HEK293 (cell line): Measurements from ENCODE around the gene PGPEP1.
"Not testable (repeated sequence)": the region's sequence is repeated elsewhere in the genome, so short reads cannot be mapped to it uniquely, and the experiment has no call there.

Source experiments
- CTCF ChIA-PET: fragments of 350-600 bp; formaldehyde crosslinking; extraction: SDS; loops from one replicate; lab custom pipeline; 2021; ENCODE audit warnings: antibody characterized with exemption; lab: Yijun Ruan, JAX
- POLR2A ChIA-PET: fragments of 300-600 bp; formaldehyde crosslinking; extraction: SDS; loops from one replicate; lab custom pipeline; 2020; ENCODE audit warnings: antibody characterized with exemption, inconsistent platforms; lab: Yijun Ruan, JAX
- H3K27ac ChIP-seq: fragments of 200-500 bp; sonication (Bioruptor generic); 2 replicates; pipeline ENCODE4 v1.5.1; 2014; ENCODE audit warnings: low read depth, low read length, control low read depth, inconsistent platforms; ENCODE audit errors: extremely low read depth
- H3K36me3 ChIP-seq, 2 experiments: fragments of 200-500 bp in 1 of 2; sonication (Bioruptor generic) in 1 of 2; 1 replicate in 1 of 2; 2 replicates in 1 of 2; pipeline ENCODE4 v1.5.1; 2014 to 2017; ENCODE audit warnings: inconsistent platforms in 2 of 2, low read length in 2 of 2; ENCODE audit not compliant: control insufficient read depth in 2 of 2, insufficient read depth in 1 of 2
- H3K4me1 ChIP-seq: fragments of 200-500 bp; sonication (Bioruptor generic); 2 replicates; pipeline ENCODE4 v1.5.1; 2014; ENCODE audit warnings: mild to moderate bottlenecking, low read length, inconsistent platforms; ENCODE audit not compliant: control insufficient read depth, insufficient read depth
- H3K4me3 ChIP-seq: 2 replicates; pipeline ENCODE4 v1.5.1; 2011; ENCODE audit warnings: low read depth, mild to moderate bottlenecking, control low read depth, low read length, moderate library complexity
- H3K9me3 ChIP-seq: fragments of 200-500 bp; sonication (Bioruptor generic); 2 replicates; pipeline ENCODE4 v1.5.1; 2014; ENCODE audit warnings: low read depth, low read length, inconsistent platforms; ENCODE audit not compliant: control insufficient read depth, insufficient read depth
- AEBP2 ChIP-seq: fragments of 450-650 bp; formaldehyde crosslinking; IDR thresholded peaks from 2 replicates; pipeline ENCODE4 v1.5.1; 2016; ENCODE audit warnings: missing biosample characterization, missing genetic modification characterization, borderline replicate concordance
- GFI1B ChIP-seq: fragments of 450-650 bp; formaldehyde crosslinking; IDR thresholded peaks from 2 replicates; pipeline ENCODE4 v1.5.1; 2016; ENCODE audit warnings: missing biosample characterization, missing genetic modification characterization
- GLIS1 ChIP-seq: fragments of 450-650 bp; formaldehyde crosslinking; IDR thresholded peaks from 2 replicates; pipeline ENCODE4 v1.5.1; 2016; ENCODE audit warnings: missing biosample characterization, missing genetic modification characterization
- KLF17 ChIP-seq: fragments of 450-650 bp; formaldehyde crosslinking; IDR thresholded peaks from 2 replicates; pipeline ENCODE4 v1.5.1; 2016; ENCODE audit warnings: missing biosample characterization, missing genetic modification characterization
- PATZ1 ChIP-seq: fragments of 450-650 bp; formaldehyde crosslinking; IDR thresholded peaks from 2 replicates; pipeline ENCODE4 v1.5.1; 2016; ENCODE audit warnings: missing biosample characterization, missing genetic modification characterization
- TRIM28 ChIP-seq: IDR thresholded peaks from 2 replicates; pipeline ENCODE4 v1.6.1; 2011; ENCODE audit warnings: low read length, control low read depth, borderline replicate concordance
- ZBTB11 ChIP-seq: fragments of 450-650 bp; formaldehyde crosslinking; conservative IDR thresholded peaks from 2 replicates; pipeline ENCODE4 v1.5.1; 2016; ENCODE audit warnings: low read depth, missing biosample characterization, missing genetic modification characterization
- ZBTB7A ChIP-seq: fragments of 450-650 bp; formaldehyde crosslinking; IDR thresholded peaks from 2 replicates; pipeline ENCODE4 v1.5.1; 2016; ENCODE audit warnings: low read depth, missing biosample characterization, missing genetic modification characterization
- ZFP3 ChIP-seq: fragments of 450-650 bp; formaldehyde crosslinking; IDR thresholded peaks from 2 replicates; pipeline ENCODE4 v1.5.1; 2016; ENCODE audit warnings: low read depth, missing biosample characterization, missing genetic modification characterization
- ZNF121 ChIP-seq: fragments of 450-650 bp; formaldehyde crosslinking; IDR thresholded peaks from 2 replicates; pipeline ENCODE4 v1.5.1; 2016; ENCODE audit warnings: missing biosample characterization, missing genetic modification characterization
- ZNF16 ChIP-seq: fragments of 450-650 bp; formaldehyde crosslinking; IDR thresholded peaks from 2 replicates; pipeline ENCODE4 v1.5.1; 2016; ENCODE audit warnings: low read depth, missing biosample characterization, missing genetic modification characterization
- ZNF302 ChIP-seq: fragments of 450-650 bp; formaldehyde crosslinking; IDR thresholded peaks from 2 replicates; pipeline ENCODE4 v1.5.1; 2016; ENCODE audit warnings: missing biosample characterization, missing genetic modification characterization, low read depth
- ZNF350 ChIP-seq: fragments of 450-650 bp; formaldehyde crosslinking; IDR thresholded peaks from 2 replicates; pipeline ENCODE4 v1.5.0; 2017; ENCODE audit warnings: missing biosample characterization, mild to moderate bottlenecking, missing genetic modification characterization
- ZNF37A ChIP-seq: fragments of 450-650 bp; IDR thresholded peaks from 2 replicates; pipeline ENCODE4 v1.5.1; 2018; ENCODE audit warnings: missing biosample characterization, missing genetic modification characterization
- ZNF398 ChIP-seq: fragments of 450-650 bp; formaldehyde crosslinking; IDR thresholded peaks from 2 replicates; pipeline ENCODE4 v1.5.1; 2017; ENCODE audit warnings: missing biosample characterization, missing genetic modification characterization
- ZNF473 ChIP-seq: fragments of 450-650 bp; formaldehyde crosslinking; IDR thresholded peaks from 2 replicates; pipeline ENCODE4 v1.5.1; 2017; ENCODE audit warnings: missing biosample characterization, missing genetic modification characterization
- ZNF580 ChIP-seq: fragments of 450-650 bp; formaldehyde crosslinking; IDR thresholded peaks from 2 replicates; pipeline ENCODE4 v1.5.1; 2016; ENCODE audit warnings: missing biosample characterization, missing genetic modification characterization
- ZNF639 ChIP-seq: fragments of 450-650 bp; formaldehyde crosslinking; IDR thresholded peaks from 2 replicates; pipeline ENCODE4 v1.5.1; 2016; ENCODE audit warnings: missing biosample characterization, missing genetic modification characterization

The PGPEP1 gene

GRCh38 chr19:18348171-18348570 is 7.8 kb downstream of the PGPEP1 start (continued):
- TF ChIP-seq AEBP2 (tag by site-specific recombination) (no peak), ZNF580 (tag by site-specific recombination) (no peak), ZNF302 (tag by site-specific recombination) (no peak), GFI1B (tag by site-specific recombination) (no peak), ZNF398 (tag by site-specific recombination) (no peak), ZBTB11 (tag by site-specific recombination) (no peak), ZNF16 (tag by site-specific recombination) (no peak), ZNF473 (tag by site-specific recombination) (no peak), PATZ1 (tag by site-specific recombination) (no peak), ZNF350 (tag by site-specific recombination) (no peak)

- POLR2A ChIA-PET, H3K4me3 ChIP-seq, H3K27ac ChIP-seq, H3K36me3 ChIP-seq, H3K4me1 ChIP-seq, H3K9me3 ChIP-seq: not testable (repeated sequence)
- CTCF ChIA-PET: interaction anchor here (0.5 to 4.6 kb wide), 25 partner anchors 9 to 237 kb away, joined by 3 to 117 read pairs (median 4); partner anchors contain the start of genes JUND, LRRC25 and SSBP4
- TF ChIP-seq ZNF121 (tag by site-specific recombination): peak; percentile 92
Measured at GRCh38 chr19:18348818-18349339, 8.5 kb downstream of the PGPEP1 start.

- Histone ChIP-seq H3K36me3 (no peaks in the 10 kb centered on the region), H3K4me1 (no peaks in the 10 kb centered on the region), H3K27ac (no peak overlapping the region), H3K9me3 (no peaks in the 10 kb centered on the region), H3K4me3 (no peak overlapping the region)
- POLR2A ChIA-PET: no interaction called here
- CTCF ChIA-PET: interaction anchor here (0.5 to 4.6 kb wide), 30 partner anchors 8 to 340 kb away, joined by 3 to 117 read pairs (median 4); partner anchors contain the start of genes JUND, LRRC25 and SSBP4
- no peak for TF ChIP-seq ZNF639
- TF ChIP-seq ZBTB7A (tag by site-specific recombination): no peak
- TF ChIP-seq ZFP3: no peak
- TF ChIP-seq GLIS1: 0 out of 2 replicates have a peak, but pooled peaks have one; percentile 21
- no peak for TF ChIP-seq ZNF37A (tag by site-specific recombination)
- no peak for TF ChIP-seq KLF17 (tag by site-specific recombination)
- TF ChIP-seq TRIM28: no peak
Measured at GRCh38 chr19:18349524-18350128, 9.2 kb downstream of the PGPEP1 start.
